Neuronal stem cell (in vitro differentiated cells): Measurements from ENCODE around the gene SYT1.

Experiments
- DNase-seq: peaks from one replicate; pipeline ENCODE4 v3.0.0-alpha.2; 2013; ENCODE audit warnings: low spot score
- H2AFZ ChIP-seq: one replicate; pipeline ENCODE4 v1.6.1; 2013; ENCODE audit warnings: mild to moderate bottlenecking, low read length, inconsistent platforms
- H2AK5ac ChIP-seq: 2 replicates; pipeline ENCODE4 v1.6.1; 2013; ENCODE audit warnings: low read depth, mild to moderate bottlenecking, inconsistent platforms, low read length, moderate library complexity, mixed read lengths
- H2BK120ac ChIP-seq: 2 replicates; pipeline ENCODE4 v1.6.1; 2013; ENCODE audit warnings: low read depth, mild to moderate bottlenecking, inconsistent platforms, low read length, moderate library complexity, mixed read lengths
- H2BK12ac ChIP-seq: one replicate; pipeline ENCODE4 v1.6.1; 2013; ENCODE audit warnings: low read length, inconsistent platforms
- H2BK15ac ChIP-seq: 2 replicates; pipeline ENCODE4 v1.6.1; 2013; ENCODE audit warnings: mild to moderate bottlenecking, low read length, inconsistent platforms, mixed read lengths
- H2BK5ac ChIP-seq: one replicate; pipeline ENCODE4 v1.6.1; 2013; ENCODE audit warnings: inconsistent platforms, mild to moderate bottlenecking, low read length, moderate library complexity
- H3K14ac ChIP-seq: one replicate; pipeline ENCODE4 v1.6.1; 2013; ENCODE audit warnings: low read length, inconsistent platforms
- H3K18ac ChIP-seq: 2 replicates; pipeline ENCODE4 v1.6.1; 2013; ENCODE audit warnings: low read length, inconsistent platforms
- H3K23ac ChIP-seq: 2 replicates; pipeline ENCODE4 v1.6.1; 2013; ENCODE audit warnings: low read depth, mild to moderate bottlenecking, mixed read lengths, low read length, inconsistent platforms; ENCODE audit not compliant: poor library complexity
- H3K27ac ChIP-seq: replicated peaks from 3 replicates; pipeline ENCODE4 v1.5.1; 2013; ENCODE audit warnings: low read length, inconsistent platforms
- H3K27me3 ChIP-seq, 3 experiments: 2 replicates each; pipeline ENCODE4 v1.6.1; 2013; ENCODE audit warnings: low read length in 3 of 3, mild to moderate bottlenecking in 2 of 3, inconsistent platforms in 1 of 3, low read depth in 1 of 3, mixed read lengths in 1 of 3, moderate library complexity in 1 of 3; ENCODE audit not compliant: control insufficient read depth in 3 of 3, insufficient read depth in 3 of 3
- H3K36me3 ChIP-seq, 2 donors: replicated peaks in 1 of 2; 2 replicates each; pipeline ENCODE4 v1.6.1; 2013; ENCODE audit warnings: low read length in 2 of 2; ENCODE audit not compliant: control insufficient read depth in 2 of 2, insufficient read depth in 2 of 2
- H3K4ac ChIP-seq: 2 replicates; pipeline ENCODE4 v1.6.1; 2013; ENCODE audit warnings: inconsistent platforms, mild to moderate bottlenecking, low read length, moderate library complexity
- H3K4me1 ChIP-seq, 2 donors: 1 replicate in 1 of 2; 2 replicates in 1 of 2; pipeline ENCODE4 v1.6.1; 2013; ENCODE audit warnings: low read length in 2 of 2, low read depth in 1 of 2; ENCODE audit not compliant: control insufficient read depth in 2 of 2, insufficient read depth in 1 of 2
- H3K4me2 ChIP-seq: one replicate; pipeline ENCODE4 v1.6.1; 2013; ENCODE audit warnings: mild to moderate bottlenecking, low read length, inconsistent platforms; ENCODE audit not compliant: insufficient read depth, poor library complexity, severe bottlenecking
- H3K4me3 ChIP-seq, 2 donors: 2 replicates each; pipeline ENCODE4 v1.5.1; 2013; ENCODE audit warnings: low read length in 2 of 2, mild to moderate bottlenecking in 2 of 2, inconsistent platforms in 1 of 2, moderate library complexity in 1 of 2
- H3K79me1 ChIP-seq: one replicate; pipeline ENCODE4 v1.6.1; 2013; ENCODE audit warnings: low read depth, mild to moderate bottlenecking, inconsistent platforms, low read length, moderate library complexity
- H3K9ac ChIP-seq: one replicate; pipeline ENCODE4 v1.6.1; 2013; ENCODE audit warnings: mild to moderate bottlenecking, low read depth, low read length, inconsistent platforms; ENCODE audit not compliant: poor library complexity
- H3K9me3 ChIP-seq, 2 donors: replicated peaks in 1 of 2; 2 replicates each; pipeline versions ENCODE3 to v1.6.1; 2013; ENCODE audit warnings: low read length in 2 of 2, mild to moderate bottlenecking in 2 of 2, inconsistent platforms in 1 of 2, low read depth in 1 of 2, mixed read lengths in 1 of 2, moderate library complexity in 1 of 2; ENCODE audit not compliant: control insufficient read depth in 2 of 2, insufficient read depth in 1 of 2
- H4K8ac ChIP-seq: one replicate; pipeline ENCODE4 v1.6.1; 2013; ENCODE audit warnings: low read depth, mild to moderate bottlenecking, inconsistent platforms, low read length, moderate library complexity
- H4K91ac ChIP-seq: one replicate; pipeline ENCODE4 v1.6.1; 2013; ENCODE audit warnings: low read length, low read depth, mild to moderate bottlenecking, inconsistent platforms; ENCODE audit not compliant: poor library complexity
- WGBS, 2 donors: extraction: QIAGEN DNeasy Blood & Tissue Kit; methylation state at CpG; one replicate each; pipeline ENCODE4 v1.1.7; 2013; ENCODE audit warnings: missing lambda C conversion rate in 2 of 2, mixed read lengths in 1 of 2; ENCODE audit not compliant: insufficient read length in 2 of 2, insufficient replicate concordance in 1 of 2; ENCODE audit errors: extremely low coverage in 2 of 2; 5-methylcytosine and 5-hydroxymethylcytosine counted together

The SYT1 gene

GRCh38 chr12:79247494-79247893, 382.9 kb downstream of the SYT1 start:
- Histone ChIP-seq H2BK5ac (no peak overlapping the region), H3K14ac (no peak overlapping the region), H3K4me1 (no peaks in the 10 kb centered on the region), H3K18ac (no peak overlapping the region), H3K9ac (no peak overlapping the region), H3K4ac (no peak overlapping the region), H3K23ac (no peak overlapping the region), H2BK15ac (no peak overlapping the region), H2BK120ac (no peak overlapping the region), H3K9me3 (no peaks in the 10 kb centered on the region), H2BK12ac (no peak overlapping the region), H2AFZ (no peak overlapping the region), H2AK5ac (no peak overlapping the region), H3K79me1 (no peaks in the 10 kb centered on the region), H3K36me3 (no peaks in the 10 kb centered on the region), H4K91ac (no peak overlapping the region), H3K4me2 (no peak overlapping the region), H3K27ac (no peak overlapping the region), H4K8ac (no peak overlapping the region), H3K27me3 (no peaks in the 10 kb centered on the region), H3K4me3 (no peak overlapping the region)
- DNase-seq: no peak
- no CpG with 5 or more reads among the region's 2 CpGs for WGBS, 2 donors

DNA sequence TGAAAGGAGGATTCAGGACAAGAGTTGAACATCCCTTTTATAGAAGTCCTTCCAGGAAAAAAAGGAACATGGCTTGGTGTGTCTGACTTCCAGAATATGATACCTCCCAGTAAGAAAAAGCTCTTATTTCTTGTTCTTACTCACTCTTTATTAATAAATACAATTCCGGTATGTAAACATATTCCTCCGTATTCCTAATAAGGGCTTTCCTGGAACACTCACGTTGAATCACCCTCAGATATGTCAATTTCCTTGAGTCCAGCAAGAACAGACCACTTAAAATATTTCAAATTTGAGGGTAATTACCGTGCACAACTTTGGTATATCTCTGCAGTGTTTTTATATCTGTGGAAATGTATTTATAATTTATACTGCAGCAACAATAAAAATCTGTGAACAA, 385.6 kb downstream of the SYT1 start:
- Histone ChIP-seq H3K9me3 (peaks cover 0 to 4% of the 10 kb centered on the region in 2 donors), H2BK5ac (no peak overlapping the region), H2BK12ac (no peak overlapping the region), H4K91ac (no peak overlapping the region), H3K4me3 (no peak overlapping the region), H3K79me1 (no peaks in the 10 kb centered on the region), H3K4me1 (no peaks in the 10 kb centered on the region), H3K27ac (no peak overlapping the region), H2BK15ac (no peak overlapping the region), H2AK5ac (no peak overlapping the region), H3K4ac (no peak overlapping the region), H3K14ac (no peak overlapping the region), H2BK120ac (no peak overlapping the region), H4K8ac (no peak overlapping the region), H3K23ac (no peak overlapping the region), H3K4me2 (no peak overlapping the region), H3K9ac (no peak overlapping the region), H3K36me3 (peaks cover 0 to 2% of the 10 kb centered on the region in 2 donors), H2AFZ (no peak overlapping the region), H3K27me3 (no peaks in the 10 kb centered on the region), H3K18ac (no peak overlapping the region)
- DNase-seq: no peak
- WGBS, 2 donors: no CpG with 5 or more reads among the region's 4 CpGs

DNA sequence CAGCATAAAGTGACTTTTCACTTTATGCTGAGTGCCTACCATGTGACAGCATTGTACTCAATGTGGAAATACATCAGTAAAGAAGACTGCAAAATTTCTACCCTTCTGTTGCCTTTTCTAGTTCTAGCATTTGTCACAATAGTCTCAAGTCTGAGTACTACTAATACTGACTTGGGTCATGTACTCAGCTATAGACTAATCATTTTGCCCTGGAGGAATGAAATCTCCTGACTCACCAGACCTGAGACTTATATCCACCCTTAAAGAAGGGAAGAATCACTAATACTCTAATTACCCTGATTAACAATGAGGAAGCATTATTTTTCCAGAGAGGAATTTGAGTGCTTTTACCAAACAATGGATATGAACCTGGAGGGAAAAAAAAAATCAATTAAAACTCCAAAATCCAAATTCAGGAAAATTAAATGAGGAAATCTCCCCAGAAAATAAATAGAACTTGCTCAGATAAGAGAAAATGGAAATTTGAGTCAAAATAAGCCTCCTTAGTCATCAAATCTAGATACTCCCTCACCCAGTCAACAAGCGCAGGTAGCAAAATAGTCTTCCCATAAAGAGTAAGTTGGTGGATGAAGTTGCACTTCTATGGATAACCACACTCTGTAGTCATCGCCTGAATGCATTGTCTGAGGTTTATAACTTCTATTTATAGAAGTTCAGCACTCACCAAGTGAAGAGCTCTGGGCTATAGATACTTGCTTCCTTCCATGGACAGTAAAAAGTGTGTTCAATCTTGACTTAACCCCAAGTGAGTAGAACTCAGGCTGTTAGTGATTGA, 386.6 kb downstream of the SYT1 start:
- no peak overlapping the region for H2BK15ac ChIP-seq
- no peak overlapping the region for H2BK12ac ChIP-seq
- H3K4me3 ChIP-seq: no peak overlapping the region
- H3K4ac ChIP-seq: no peak overlapping the region
- H3K4me1 ChIP-seq: no peaks in the 10 kb centered on the region
- no peak overlapping the region for H4K8ac ChIP-seq
- no peak overlapping the region for H2BK120ac ChIP-seq
- no peak overlapping the region for H3K9ac ChIP-seq
- DNase-seq: no peak
- H2AFZ ChIP-seq: no peak overlapping the region
- H3K27me3 ChIP-seq: no peaks in the 10 kb centered on the region
- H3K18ac ChIP-seq: no peak overlapping the region
- no peak overlapping the region for H4K91ac ChIP-seq
- no CpG with 5 or more reads among the region's 2 CpGs for WGBS, 2 donors
- H2BK5ac ChIP-seq: no peak overlapping the region
- H3K27ac ChIP-seq: no peak overlapping the region
- no peaks in the 10 kb centered on the region for H3K79me1 ChIP-seq
- no peak overlapping the region for H3K23ac ChIP-seq
- no peak overlapping the region for H3K14ac ChIP-seq
- peaks cover 0 to 4% of the 10 kb centered on the region in 2 donors for H3K9me3 ChIP-seq
- H3K36me3 ChIP-seq: peaks cover 0 to 2% of the 10 kb centered on the region in 2 donors
- no peak overlapping the region for H2AK5ac ChIP-seq
- H3K4me2 ChIP-seq: no peak overlapping the region

GRCh38 chr12:79252358-79253075, 387.9 kb downstream of the SYT1 start:
- WGBS, 2 donors: no CpG with 5 or more reads among the region's 4 CpGs

More at GRCh38 chr12:79252358-79253075, 387.9 kb downstream of the SYT1 start:
- Histone ChIP-seq H2AFZ (no peak overlapping the region), H3K4me2 (no peak overlapping the region), H3K36me3 (peaks cover 0 to 2% of the 10 kb centered on the region in 2 donors), H3K27ac (no peak overlapping the region), H3K14ac (no peak overlapping the region), H3K79me1 (no peaks in the 10 kb centered on the region), H3K23ac (no peak overlapping the region), H3K27me3 (no peaks in the 10 kb centered on the region), H2BK5ac (no peak overlapping the region), H2AK5ac (no peak overlapping the region), H3K9me3 (peaks cover 0 to 4% of the 10 kb centered on the region in 2 donors), H2BK12ac (no peak overlapping the region), H3K4me3 (no peak overlapping the region), H4K91ac (no peak overlapping the region), H3K18ac (no peak overlapping the region), H3K4me1 (no peaks in the 10 kb centered on the region), H3K9ac (no peak overlapping the region), H2BK15ac (no peak overlapping the region), H3K4ac (no peak overlapping the region), H4K8ac (no peak overlapping the region), H2BK120ac (no peak overlapping the region)
- no peak for DNase-seq
